Measurements from ENCODE around the gene SRGAP3. TPM values are rescaled to one million over a fixed set of nuclear protein-coding genes. Genes with fewer than 3 reads are reported as not detected.

The SRGAP3 gene
- total RNA-seq, 4 donors from 2014 or later = 7.5 to 33.8 (median 16.0) TPM

- Histone ChIP-seq H3K4me3 (no peak overlapping the region), H3K27me3 (peaks cover 8% of the 10 kb centered on the region), H3K36me3 (no peaks in the 10 kb centered on the region), H3K27ac (no peak overlapping the region), H3K9me3 (no peaks in the 10 kb centered on the region), H3K4me1 (peaks cover 0 to 10% (median 2%) of the 10 kb centered on the region in 4 donors)
- DNase-seq = no peak
- TF ChIP-seq EP300 (IDR thresholded peaks at IDR 0.05; ENCODE audit: low read depth) (no peak), POLR2AphosphoS5 (IDR thresholded peaks at IDR 0.05) (no peak), POLR2A (IDR thresholded peaks at IDR 0.05) (no peak)
- TF ChIP-seq, protein P1, sequence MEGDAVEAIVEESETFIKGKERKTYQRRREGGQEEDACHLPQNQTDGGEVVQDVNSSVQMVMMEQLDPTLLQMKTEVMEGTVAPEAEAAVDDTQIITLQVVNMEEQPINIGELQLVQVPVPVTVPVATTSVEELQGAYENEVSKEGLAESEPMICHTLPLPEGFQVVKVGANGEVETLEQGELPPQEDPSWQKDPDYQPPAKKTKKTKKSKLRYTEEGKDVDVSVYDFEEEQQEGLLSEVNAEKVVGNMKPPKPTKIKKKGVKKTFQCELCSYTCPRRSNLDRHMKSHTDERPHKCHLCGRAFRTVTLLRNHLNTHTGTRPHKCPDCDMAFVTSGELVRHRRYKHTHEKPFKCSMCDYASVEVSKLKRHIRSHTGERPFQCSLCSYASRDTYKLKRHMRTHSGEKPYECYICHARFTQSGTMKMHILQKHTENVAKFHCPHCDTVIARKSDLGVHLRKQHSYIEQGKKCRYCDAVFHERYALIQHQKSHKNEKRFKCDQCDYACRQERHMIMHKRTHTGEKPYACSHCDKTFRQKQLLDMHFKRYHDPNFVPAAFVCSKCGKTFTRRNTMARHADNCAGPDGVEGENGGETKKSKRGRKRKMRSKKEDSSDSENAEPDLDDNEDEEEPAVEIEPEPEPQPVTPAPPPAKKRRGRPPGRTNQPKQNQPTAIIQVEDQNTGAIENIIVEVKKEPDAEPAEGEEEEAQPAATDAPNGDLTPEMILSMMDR (IDR thresholded peaks at IDR 0.05) = no peak
- in situ Hi-C loops (cut with MboI; ENCODE audit: low pct_ligation_motif_present in 1 of 4, low pct_unique_long_range_greater_than_20kb in 1 of 4, low sequenced_read_pairs in 3 of 4) = loop anchor here in 2 of 4 donors (10.0 kb wide), 2 partner anchors 86 to 326 kb away; no protein-coding TSS in a partner anchor
- intact Hi-C loops (cut with DNase I; ENCODE audit: low total_unique reads) = no loop called here
- 97 to 100% methylated on average over 1 of the region's 1 CpG for WGBS, 2 donors (ENCODE audit: low coverage in 1 of 2)
These were observed 270.2 kb downstream of the SRGAP3 start for GRCh38 chr3:8979262-8979661.

DNA sequence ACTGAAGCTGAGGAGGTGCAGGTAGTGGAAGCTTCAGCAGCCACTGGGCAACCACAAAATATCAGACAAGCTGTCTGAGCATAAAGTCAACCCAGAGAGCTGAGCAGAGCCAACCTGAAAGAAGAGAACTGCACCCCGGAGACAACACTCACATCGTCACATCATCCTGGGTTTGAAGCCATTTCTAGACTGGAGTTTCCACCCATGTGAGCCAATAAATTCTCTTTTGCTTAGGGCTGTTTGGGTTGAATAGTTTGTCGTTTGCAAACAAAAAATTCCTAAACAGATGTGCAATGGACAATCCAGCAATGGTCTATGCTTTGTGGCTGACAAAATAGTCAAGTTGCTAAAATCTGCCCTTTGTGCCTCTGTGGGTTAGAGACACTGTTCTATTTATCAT is 270.9 kb downstream of the SRGAP3 start:
- in situ Hi-C loops (cut with MboI; ENCODE audit: low pct_ligation_motif_present in 1 of 4, low pct_unique_long_range_greater_than_20kb in 1 of 4, low sequenced_read_pairs in 3 of 4) = loop anchor here in 2 of 4 donors (10.0 kb wide), 2 partner anchors 86 to 326 kb away; no protein-coding TSS in a partner anchor
- intact Hi-C loops (cut with DNase I; ENCODE audit: low total_unique reads) = no loop called here

GRCh38 chr3:8976540-8977182 is 272.8 kb downstream of the SRGAP3 start:
- TF ChIP-seq POLR2A (IDR thresholded peaks at IDR 0.05) = no peak
- TF ChIP-seq, protein P1 (IDR thresholded peaks at IDR 0.05) = no peak
- no peak for TF ChIP-seq EP300 (IDR thresholded peaks at IDR 0.05; ENCODE audit: low read depth)
- no peak for TF ChIP-seq POLR2AphosphoS5 (IDR thresholded peaks at IDR 0.05)
- intact Hi-C loops (cut with DNase I; ENCODE audit: low total_unique reads) = no loop called here
- no peaks in the 10 kb centered on the region for H3K9me3 ChIP-seq
- no peaks in the 10 kb centered on the region for H3K4me1 ChIP-seq
- no peak overlapping the region for H3K4me3 ChIP-seq
- 60 to 77% methylated on average over 2 to 6 of the region's 6 CpGs for WGBS, 2 donors (ENCODE audit: low coverage in 1 of 2)
- DNase-seq = no peak
- in situ Hi-C loops (cut with MboI; ENCODE audit: low pct_ligation_motif_present in 1 of 4, low pct_unique_long_range_greater_than_20kb in 1 of 4, low sequenced_read_pairs in 3 of 4) = loop anchor here in 2 of 4 donors (10.0 kb wide), 2 partner anchors 88 to 328 kb away; no protein-coding TSS in a partner anchor
- no peak overlapping the region for H3K27ac ChIP-seq
- no peaks in the 10 kb centered on the region for H3K36me3 ChIP-seq
- H3K27me3 ChIP-seq = peaks cover 8% of the 10 kb centered on the region

More for the DNA sequence above, 270.9 kb downstream of the SRGAP3 start:
- peaks cover 0 to 7% (median 2%) of the 10 kb centered on the region in 4 donors for H3K4me1 ChIP-seq
- H3K36me3 ChIP-seq = no peaks in the 10 kb centered on the region
- H3K27me3 ChIP-seq = peaks cover 8% of the 10 kb centered on the region
- H3K9me3 ChIP-seq = no peaks in the 10 kb centered on the region
- DNase-seq = no peak
- TF ChIP-seq POLR2A (IDR thresholded peaks at IDR 0.05) (no peak), POLR2AphosphoS5 (IDR thresholded peaks at IDR 0.05) (no peak), EP300 (IDR thresholded peaks at IDR 0.05; ENCODE audit: low read depth) (no peak)
- H3K27ac ChIP-seq = no peak overlapping the region
- 50 to 77% methylated on average over 1 to 3 of the region's 3 CpGs for WGBS, 2 donors (ENCODE audit: low coverage in 1 of 2)
- H3K4me3 ChIP-seq = no peak overlapping the region

- in situ Hi-C loops (cut with MboI; ENCODE audit: low pct_ligation_motif_present in 1 of 4, low pct_unique_long_range_greater_than_20kb in 1 of 4, low sequenced_read_pairs in 3 of 4) = loop anchor here in 2 of 4 donors (10.0 kb wide), 2 partner anchors 89 to 329 kb away; no protein-coding TSS in a partner anchor
- Histone ChIP-seq H3K9me3 (no peaks in the 10 kb centered on the region), H3K27me3 (peaks cover 8% of the 10 kb centered on the region), H3K4me3 (no peak overlapping the region), H3K27ac (no peak overlapping the region), H3K36me3 (no peaks in the 10 kb centered on the region), H3K4me1 (peaks cover 0 to 4% (median 0%) of the 10 kb centered on the region in 4 donors)
- intact Hi-C loops (cut with DNase I; ENCODE audit: low total_unique reads) = no loop called here
- WGBS, 2 donors (ENCODE audit: low coverage in 1 of 2) = 73% methylated on average over 11 of the region's 11 CpGs; no CpG with 5 or more reads in 1 of the 2 donors
- no peak for DNase-seq
- TF ChIP-seq POLR2AphosphoS5 (IDR thresholded peaks at IDR 0.05) (no peak), EP300 (IDR thresholded peaks at IDR 0.05; ENCODE audit: low read depth) (no peak)
These were observed 274.1 kb downstream of the SRGAP3 start for GRCh38 chr3:8975081-8976020.
